Peyer's patch (tissue), 4 donors: ENCODE measurements around the gene SELENON. TPM values are rescaled to one million over a fixed set of nuclear protein-coding genes. Genes with fewer than 3 reads are reported as not detected.

Experiments used
- DNase-seq, 3 donors: peaks; one replicate each; pipeline ENCODE4 v3.0.0-alpha.2; 2017 to 2019
- H3K27ac ChIP-seq, 4 donors: fragments of 200-600 bp; sonication (generic); one replicate each; pipeline ENCODE4 v1.5.1; 2016 to 2019
- H3K27me3 ChIP-seq, 2 donors: fragments of 200-600 bp; sonication (generic); one replicate each; pipeline ENCODE4 v1.5.1; 2019
- H3K36me3 ChIP-seq, 3 donors: fragments of 200-600 bp; sonication (generic); one replicate each; pipeline ENCODE4 v1.5.1; 2016 to 2019
- H3K4me1 ChIP-seq, 4 donors: fragments of 200-600 bp; sonication (generic); one replicate each; pipeline ENCODE4 v1.5.1; 2016 to 2019
- H3K4me3 ChIP-seq, 4 donors: fragments of 200-600 bp; sonication (generic); 1 replicate in 3 of 4; 2 replicates in 1 of 4; pipeline ENCODE4 v1.5.1; 2016 to 2019; ENCODE audit warnings: mild to moderate bottlenecking in 1 of 4
- H3K9me3 ChIP-seq, 4 donors: fragments of 200-600 bp; sonication (generic); one replicate each; pipeline ENCODE4 v1.5.1; 2016 to 2019; ENCODE audit warnings: mild to moderate bottlenecking in 1 of 4
- POLR2A ChIP-seq, 2 donors: fragments of 450-650 bp; IDR thresholded peaks; one replicate each; pipeline ENCODE4 v1.5.1; 2017; ENCODE audit warnings: antibody characterized with exemption in 2 of 2, mild to moderate bottlenecking in 2 of 2, moderate library complexity in 2 of 2
- total RNA-seq, 4 donors: library from RNA; depleted of rRNA; stranded (reverse); fragments of >200 nt; gene quantifications; one replicate each; pipeline ENCODE4 v1.1.0, GENCODE V29; 2016
- TF ChIP-seq, protein P1 (sequence below), 6 experiments: fragments of 450-650 bp in 4 of 6; fragments of 200-600 bp in 2 of 6; sonication (generic) in 1 of 6; IDR thresholded peaks; one replicate each; pipeline ENCODE4 v1.5.1; 2017 to 2019; ENCODE audit warnings: antibody characterized with exemption in 6 of 6, mild to moderate bottlenecking in 3 of 6, moderate library complexity in 1 of 6

Gene SELENON
- total RNA-seq, 4 donors from 2014 or later, result 16.1 to 30.1 (median 22.0) TPM

DNA sequence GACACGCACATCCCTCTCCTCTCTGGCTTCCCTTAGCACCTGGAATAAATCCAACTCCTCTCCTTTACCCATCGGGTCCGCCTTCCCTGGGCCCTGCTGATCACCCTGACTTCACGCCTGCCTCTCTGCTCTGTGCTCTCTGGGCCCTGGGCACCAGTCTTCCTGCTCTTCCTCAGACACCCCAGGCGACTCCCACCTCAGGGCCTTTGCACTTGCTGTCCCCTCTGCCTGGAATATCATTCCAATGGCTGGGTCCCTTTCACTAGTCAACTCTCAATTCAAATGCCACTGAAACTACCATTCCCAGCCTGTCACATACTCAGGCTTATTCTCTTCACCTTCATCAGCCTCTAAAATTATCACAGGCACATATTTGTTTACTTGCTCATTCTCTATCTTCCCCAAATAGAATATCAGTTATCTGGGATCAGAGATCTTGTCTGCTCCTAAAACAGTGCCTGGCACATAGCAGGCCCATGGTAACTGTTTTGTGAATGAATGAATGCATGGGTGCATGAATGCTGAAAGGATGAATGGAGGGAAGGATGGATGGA, 27.2 kb upstream of the SELENON start:
- Histone ChIP-seq H3K9me3 (no peaks in the 10 kb centered on the region), H3K4me3 (no peak overlapping the region), H3K4me1 (peaks cover 0 to 20% (median 11%) of the 10 kb centered on the region in 4 donors), H3K36me3 (no peaks in the 10 kb centered on the region), H3K27me3 (no peaks in the 10 kb centered on the region), H3K27ac (no peak overlapping the region)
- no peak for DNase-seq
- TF ChIP-seq POLR2A (IDR thresholded peaks at IDR 0.05), result no peak
- TF ChIP-seq, protein P1, sequence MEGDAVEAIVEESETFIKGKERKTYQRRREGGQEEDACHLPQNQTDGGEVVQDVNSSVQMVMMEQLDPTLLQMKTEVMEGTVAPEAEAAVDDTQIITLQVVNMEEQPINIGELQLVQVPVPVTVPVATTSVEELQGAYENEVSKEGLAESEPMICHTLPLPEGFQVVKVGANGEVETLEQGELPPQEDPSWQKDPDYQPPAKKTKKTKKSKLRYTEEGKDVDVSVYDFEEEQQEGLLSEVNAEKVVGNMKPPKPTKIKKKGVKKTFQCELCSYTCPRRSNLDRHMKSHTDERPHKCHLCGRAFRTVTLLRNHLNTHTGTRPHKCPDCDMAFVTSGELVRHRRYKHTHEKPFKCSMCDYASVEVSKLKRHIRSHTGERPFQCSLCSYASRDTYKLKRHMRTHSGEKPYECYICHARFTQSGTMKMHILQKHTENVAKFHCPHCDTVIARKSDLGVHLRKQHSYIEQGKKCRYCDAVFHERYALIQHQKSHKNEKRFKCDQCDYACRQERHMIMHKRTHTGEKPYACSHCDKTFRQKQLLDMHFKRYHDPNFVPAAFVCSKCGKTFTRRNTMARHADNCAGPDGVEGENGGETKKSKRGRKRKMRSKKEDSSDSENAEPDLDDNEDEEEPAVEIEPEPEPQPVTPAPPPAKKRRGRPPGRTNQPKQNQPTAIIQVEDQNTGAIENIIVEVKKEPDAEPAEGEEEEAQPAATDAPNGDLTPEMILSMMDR (IDR thresholded peaks at IDR 0.05), result no peak

DNA sequence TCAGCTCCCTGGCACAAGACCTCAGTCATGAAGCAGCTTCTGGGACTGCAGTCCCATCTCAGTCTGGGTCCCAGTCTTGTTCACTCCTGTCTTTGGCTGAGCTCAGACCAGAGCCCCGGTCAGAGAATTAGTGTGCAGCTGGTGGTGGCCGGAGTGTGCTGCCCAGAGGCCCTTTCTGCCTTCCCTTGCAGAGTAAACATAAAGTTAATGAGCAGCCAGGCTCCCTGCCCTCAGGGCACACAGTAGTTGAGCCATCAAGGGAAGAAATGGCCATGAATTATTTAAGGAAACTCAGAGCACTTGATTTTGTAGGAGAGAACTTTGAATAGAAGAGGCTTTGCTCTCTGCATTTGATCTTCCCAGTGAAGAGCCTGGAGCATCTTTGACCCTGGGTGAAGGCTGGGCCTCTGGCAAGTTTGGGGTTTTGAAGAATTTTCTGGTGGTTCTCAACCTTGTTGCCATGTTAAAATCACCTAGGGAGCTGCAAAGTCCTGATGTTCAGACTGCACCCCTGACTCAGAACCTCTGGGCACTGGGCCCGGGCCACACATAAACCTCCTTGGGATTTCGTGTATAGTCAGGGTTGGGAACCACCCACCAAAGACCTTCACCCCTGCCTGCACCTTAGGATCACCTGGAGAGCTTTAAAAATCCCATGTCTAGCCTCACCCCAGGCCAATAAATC, 26.4 kb upstream of the SELENON start:
- Histone ChIP-seq H3K27me3 (no peaks in the 10 kb centered on the region), H3K4me3 (no peak overlapping the region), H3K27ac (peak overlapping the region in 1 of 4 donors; percentile 73), H3K9me3 (no peaks in the 10 kb centered on the region), H3K4me1 (peaks cover 0 to 20% (median 11%) of the 10 kb centered on the region in 4 donors), H3K36me3 (no peaks in the 10 kb centered on the region)
- TF ChIP-seq, protein P1 (IDR thresholded peaks at IDR 0.05), result no peak
- TF ChIP-seq POLR2A (IDR thresholded peaks at IDR 0.05), result no peak
- peak in 1 of 3 donors; percentile 57 for DNase-seq

DNA sequence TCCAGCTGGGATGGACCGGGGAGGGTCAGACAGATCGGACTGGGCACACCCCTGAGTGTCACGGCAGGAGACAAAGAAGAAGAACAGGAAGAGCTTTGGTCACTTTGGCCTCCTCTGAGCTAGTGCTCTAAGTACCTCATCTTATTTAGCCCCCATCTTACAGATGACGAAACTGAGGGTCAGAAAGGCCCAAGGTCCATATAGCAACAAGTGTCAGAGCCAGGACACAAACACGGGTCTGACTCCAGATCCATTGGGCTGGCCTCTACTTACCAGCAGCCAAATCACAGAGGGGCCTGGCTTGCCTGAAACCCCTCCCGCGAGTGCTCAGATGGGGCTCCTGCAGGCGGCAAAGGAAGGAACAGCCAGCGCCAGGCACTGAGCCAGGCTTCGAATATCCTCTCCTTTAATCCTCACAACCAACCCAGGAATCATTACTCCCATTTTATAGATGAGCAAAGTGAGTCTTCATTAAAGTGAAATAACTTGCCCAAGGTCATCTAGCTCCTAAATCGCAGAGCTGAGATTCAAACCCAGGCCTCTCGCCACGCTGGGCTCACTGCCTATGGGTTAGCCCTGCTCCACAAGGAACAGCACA, 25.7 kb upstream of the SELENON start:
- H3K9me3 ChIP-seq, result no peaks in the 10 kb centered on the region
- peaks cover 0 to 20% (median 11%) of the 10 kb centered on the region in 4 donors for H3K4me1 ChIP-seq
- H3K27ac ChIP-seq, result peak overlapping the region in 1 of 4 donors; percentile 73

DNA sequence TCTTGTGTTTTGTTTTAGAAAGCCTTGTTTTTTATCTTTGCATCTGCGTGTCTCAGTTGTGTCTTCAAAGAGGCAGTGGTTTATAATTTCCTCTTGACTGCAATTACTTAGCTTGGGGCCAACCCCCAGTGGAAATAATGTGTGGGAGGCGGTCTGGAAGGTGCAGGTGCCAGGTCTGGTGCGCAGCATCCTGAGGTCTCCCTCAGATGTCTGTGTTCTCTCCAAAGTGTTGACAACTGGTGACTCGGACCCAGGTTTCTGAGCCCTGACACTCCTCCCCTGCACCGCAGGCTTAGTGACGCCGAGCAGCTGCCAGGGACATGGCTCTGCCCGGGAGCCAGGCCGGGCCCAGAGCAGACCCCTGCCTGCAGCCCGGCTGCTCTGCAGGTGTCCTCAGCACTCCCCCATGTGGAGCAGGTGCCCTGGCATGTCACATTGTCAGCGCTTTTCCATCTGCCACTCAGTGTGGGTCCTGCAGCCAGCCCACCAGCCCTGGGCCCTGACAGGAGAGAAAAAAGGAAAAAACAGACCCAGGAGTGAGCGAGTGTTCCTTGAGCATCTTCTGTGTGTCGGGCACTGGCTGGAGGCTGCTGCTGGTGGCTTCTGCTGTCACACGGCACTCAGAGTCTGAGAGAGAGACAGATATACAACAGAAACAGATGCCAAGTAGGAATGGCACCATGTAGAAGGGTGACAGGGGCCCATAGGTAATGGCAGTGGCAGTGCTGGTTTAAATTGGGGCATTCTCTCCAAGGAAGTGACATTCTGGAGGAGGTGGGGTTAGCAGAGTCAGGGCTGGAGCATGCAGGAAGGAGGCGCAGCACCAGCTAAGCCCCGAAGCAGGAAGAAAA, 24.8 kb upstream of the SELENON start:
- peak in 2 of 3 donors; percentile 79 to 85 for DNase-seq
- TF ChIP-seq, protein P1 (IDR thresholded peaks at IDR 0.05), result no peak
- TF ChIP-seq POLR2A (IDR thresholded peaks at IDR 0.05), result no peak

More for the DNA sequence above, 25.7 kb upstream of the SELENON start:
- TF ChIP-seq, protein P1 (IDR thresholded peaks at IDR 0.05), result no peak
- TF ChIP-seq POLR2A (IDR thresholded peaks at IDR 0.05), result no peak
- H3K36me3 ChIP-seq, result no peaks in the 10 kb centered on the region
- no peak overlapping the region for H3K4me3 ChIP-seq
- no peaks in the 10 kb centered on the region for H3K27me3 ChIP-seq
- no peak for DNase-seq

DNA sequence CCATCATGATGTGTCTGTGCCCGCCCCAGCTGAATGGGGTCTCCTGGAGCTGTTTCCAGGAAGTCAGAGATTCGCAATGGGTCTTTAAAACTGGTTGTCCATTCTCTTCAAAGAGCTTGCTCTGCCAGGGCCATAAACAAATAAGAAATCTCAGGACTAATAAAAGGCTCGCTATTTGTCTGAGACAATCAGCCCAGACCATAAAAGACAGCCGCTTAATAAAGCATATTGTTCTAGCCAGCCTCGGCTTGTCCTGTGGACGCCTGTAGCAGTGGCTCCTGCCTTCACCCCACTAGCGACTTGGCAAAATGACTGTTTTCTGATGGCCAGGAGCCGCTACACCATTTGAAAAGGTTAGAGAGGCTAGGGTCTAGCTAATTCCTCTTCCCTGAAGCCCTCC, 20.6 kb upstream of the SELENON start:
- no peak for TF ChIP-seq POLR2A (IDR thresholded peaks at IDR 0.05)
- TF ChIP-seq, protein P1 (IDR thresholded peaks at IDR 0.05), result no peak
- H3K27me3 ChIP-seq, result no peaks in the 10 kb centered on the region
- DNase-seq, result no peak
- no peak overlapping the region for H3K4me3 ChIP-seq
- no peaks in the 10 kb centered on the region for H3K9me3 ChIP-seq
- H3K36me3 ChIP-seq, result no peaks in the 10 kb centered on the region
- no peak overlapping the region for H3K27ac ChIP-seq
- H3K4me1 ChIP-seq, result peaks cover 0 to 12% (median under 1%) of the 10 kb centered on the region in 4 donors

More for the DNA sequence above, 24.8 kb upstream of the SELENON start:
- H3K27ac ChIP-seq, result peak overlapping the region in 2 of 4 donors; percentile 30 to 73
- H3K4me3 ChIP-seq, result no peak overlapping the region
- H3K27me3 ChIP-seq, result no peaks in the 10 kb centered on the region
- H3K9me3 ChIP-seq, result no peaks in the 10 kb centered on the region
- H3K4me1 ChIP-seq, result peaks cover 0 to 20% (median 11%) of the 10 kb centered on the region in 4 donors
- H3K36me3 ChIP-seq, result no peaks in the 10 kb centered on the region
